ENCODE results near the gene CD99. TPM values are rescaled to one million over a fixed set of nuclear protein-coding genes. Genes with fewer than 3 reads are reported as not detected.

Gene CD99
- total and polyA plus RNA-seq, 4 donors: 49.9 to 165 (median 102) TPM

DNA sequence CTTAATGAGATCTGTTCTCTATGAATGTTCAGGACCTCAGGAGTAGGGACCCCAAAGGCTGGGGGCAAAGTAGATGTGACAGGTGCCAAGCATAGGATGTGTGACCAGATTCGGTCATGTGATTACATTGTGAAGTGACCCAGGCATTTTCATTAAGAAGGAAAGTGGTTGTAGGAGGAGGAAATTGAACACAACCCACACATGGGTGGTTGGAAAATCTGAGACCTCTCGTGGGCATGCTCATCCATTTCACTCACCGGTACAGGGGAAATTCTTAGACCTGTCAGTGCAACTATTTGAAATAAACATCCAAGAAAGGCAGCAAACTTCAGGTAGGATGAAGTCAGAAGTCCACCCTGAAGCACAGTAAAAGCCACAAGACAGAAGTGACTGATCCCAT is 43.5 kb upstream of the CD99 start:
- WGBS: 93% methylated on average over 3 of the region's 3 CpGs
- Histone ChIP-seq H3K4me3 (ENCODE audit: low read depth in 1 of 3, low read length in 3 of 3) (no peak overlapping the region), H3K4me1 (ENCODE audit: control insufficient read depth in 4 of 4, insufficient read depth in 4 of 4, low read length in 3 of 4) (no peaks in the 10 kb centered on the region), H3K9me3 (ENCODE audit: control insufficient read depth in 4 of 4, low read length in 3 of 4) (no peaks in the 10 kb centered on the region), H3K27me3 (ENCODE audit: control insufficient read depth in 4 of 4, insufficient read depth in 4 of 4, low read length in 3 of 4) (no peaks in the 10 kb centered on the region), H3K27ac (ENCODE audit: low read depth in 1 of 2, low read length in 2 of 2) (no peak overlapping the region), H3K9ac (ENCODE audit: low read depth in 1 of 2, low read length in 2 of 2) (no peak overlapping the region), H3K36me3 (ENCODE audit: control insufficient read depth in 4 of 4, insufficient read depth in 3 of 4, low read depth in 1 of 4, low read length in 3 of 4) (no peaks in the 10 kb centered on the region)
- TF ChIP-seq FOXA1 (IDR thresholded peaks at IDR 0.05) (no peak), NR2F2 (IDR thresholded peaks at IDR 0.05) (no peak), GABPA (IDR thresholded peaks at IDR 0.05 in 1 of 2, conservative IDR thresholded peaks at IDR 0.05 in 1 of 2) (no peak), RAD21 (IDR thresholded peaks at IDR 0.05) (no peak), JUND (IDR thresholded peaks at IDR 0.05) (no peak), SP1 (IDR thresholded peaks at IDR 0.05) (no peak), RXRA (IDR thresholded peaks at IDR 0.05) (no peak)
- TF ChIP-seq, protein P1, sequence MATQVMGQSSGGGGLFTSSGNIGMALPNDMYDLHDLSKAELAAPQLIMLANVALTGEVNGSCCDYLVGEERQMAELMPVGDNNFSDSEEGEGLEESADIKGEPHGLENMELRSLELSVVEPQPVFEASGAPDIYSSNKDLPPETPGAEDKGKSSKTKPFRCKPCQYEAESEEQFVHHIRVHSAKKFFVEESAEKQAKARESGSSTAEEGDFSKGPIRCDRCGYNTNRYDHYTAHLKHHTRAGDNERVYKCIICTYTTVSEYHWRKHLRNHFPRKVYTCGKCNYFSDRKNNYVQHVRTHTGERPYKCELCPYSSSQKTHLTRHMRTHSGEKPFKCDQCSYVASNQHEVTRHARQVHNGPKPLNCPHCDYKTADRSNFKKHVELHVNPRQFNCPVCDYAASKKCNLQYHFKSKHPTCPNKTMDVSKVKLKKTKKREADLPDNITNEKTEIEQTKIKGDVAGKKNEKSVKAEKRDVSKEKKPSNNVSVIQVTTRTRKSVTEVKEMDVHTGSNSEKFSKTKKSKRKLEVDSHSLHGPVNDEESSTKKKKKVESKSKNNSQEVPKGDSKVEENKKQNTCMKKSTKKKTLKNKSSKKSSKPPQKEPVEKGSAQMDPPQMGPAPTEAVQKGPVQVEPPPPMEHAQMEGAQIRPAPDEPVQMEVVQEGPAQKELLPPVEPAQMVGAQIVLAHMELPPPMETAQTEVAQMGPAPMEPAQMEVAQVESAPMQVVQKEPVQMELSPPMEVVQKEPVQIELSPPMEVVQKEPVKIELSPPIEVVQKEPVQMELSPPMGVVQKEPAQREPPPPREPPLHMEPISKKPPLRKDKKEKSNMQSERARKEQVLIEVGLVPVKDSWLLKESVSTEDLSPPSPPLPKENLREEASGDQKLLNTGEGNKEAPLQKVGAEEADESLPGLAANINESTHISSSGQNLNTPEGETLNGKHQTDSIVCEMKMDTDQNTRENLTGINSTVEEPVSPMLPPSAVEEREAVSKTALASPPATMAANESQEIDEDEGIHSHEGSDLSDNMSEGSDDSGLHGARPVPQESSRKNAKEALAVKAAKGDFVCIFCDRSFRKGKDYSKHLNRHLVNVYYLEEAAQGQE (IDR thresholded peaks at IDR 0.05): no peak
- DNase-seq (ENCODE audit: low spot score): no peak

DNA sequence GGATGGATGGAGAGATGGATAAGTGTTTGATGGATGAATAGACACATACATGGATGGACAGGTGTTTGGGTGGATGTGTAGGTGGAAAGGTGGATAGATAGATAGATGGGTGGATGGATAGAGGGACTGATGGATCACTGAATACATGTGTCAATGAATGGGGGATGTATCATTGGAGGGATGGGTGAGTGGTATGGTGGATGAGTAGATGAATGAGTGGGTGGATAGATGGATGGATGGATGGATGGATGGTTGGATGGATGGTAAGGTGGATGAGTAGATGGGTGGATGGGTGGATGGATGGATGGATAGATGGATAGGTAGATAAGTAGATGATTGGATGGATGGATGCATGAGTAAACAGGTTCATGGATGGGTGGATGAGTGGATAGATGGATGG is 41.1 kb upstream of the CD99 start:
- Histone ChIP-seq H3K27me3 (ENCODE audit: control insufficient read depth in 4 of 4, insufficient read depth in 4 of 4, low read length in 3 of 4) (no peaks in the 10 kb centered on the region), H3K4me3 (ENCODE audit: low read depth in 1 of 3, low read length in 3 of 3) (no peak overlapping the region), H3K27ac (ENCODE audit: low read depth in 1 of 2, low read length in 2 of 2) (no peak overlapping the region), H3K4me1 (ENCODE audit: control insufficient read depth in 4 of 4, insufficient read depth in 4 of 4, low read length in 3 of 4) (peaks cover 0 to 15% (median 7%) of the 10 kb centered on the region in 4 donors), H3K36me3 (ENCODE audit: control insufficient read depth in 4 of 4, insufficient read depth in 3 of 4, low read depth in 1 of 4, low read length in 3 of 4) (no peaks in the 10 kb centered on the region), H3K9ac (ENCODE audit: low read depth in 1 of 2, low read length in 2 of 2) (no peak overlapping the region), H3K9me3 (ENCODE audit: control insufficient read depth in 4 of 4, low read length in 3 of 4) (no peaks in the 10 kb centered on the region)
- TF ChIP-seq HNF4A (conservative IDR thresholded peaks at IDR 0.05): no peak
- TF ChIP-seq TAF1 (conservative IDR thresholded peaks at IDR 0.05): no peak
- TF ChIP-seq MAX (IDR thresholded peaks at IDR 0.05): no peak
- TF ChIP-seq, protein P2, sequence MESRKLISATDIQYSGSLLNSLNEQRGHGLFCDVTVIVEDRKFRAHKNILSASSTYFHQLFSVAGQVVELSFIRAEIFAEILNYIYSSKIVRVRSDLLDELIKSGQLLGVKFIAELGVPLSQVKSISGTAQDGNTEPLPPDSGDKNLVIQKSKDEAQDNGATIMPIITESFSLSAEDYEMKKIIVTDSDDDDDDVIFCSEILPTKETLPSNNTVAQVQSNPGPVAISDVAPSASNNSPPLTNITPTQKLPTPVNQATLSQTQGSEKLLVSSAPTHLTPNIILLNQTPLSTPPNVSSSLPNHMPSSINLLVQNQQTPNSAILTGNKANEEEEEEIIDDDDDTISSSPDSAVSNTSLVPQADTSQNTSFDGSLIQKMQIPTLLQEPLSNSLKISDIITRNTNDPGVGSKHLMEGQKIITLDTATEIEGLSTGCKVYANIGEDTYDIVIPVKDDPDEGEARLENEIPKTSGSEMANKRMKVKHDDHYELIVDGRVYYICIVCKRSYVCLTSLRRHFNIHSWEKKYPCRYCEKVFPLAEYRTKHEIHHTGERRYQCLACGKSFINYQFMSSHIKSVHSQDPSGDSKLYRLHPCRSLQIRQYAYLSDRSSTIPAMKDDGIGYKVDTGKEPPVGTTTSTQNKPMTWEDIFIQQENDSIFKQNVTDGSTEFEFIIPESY (IDR thresholded peaks at IDR 0.05): no peak
- TF ChIP-seq SP1 (IDR thresholded peaks at IDR 0.05): no peak
- no peak for TF ChIP-seq JUND (IDR thresholded peaks at IDR 0.05)
- no peak for TF ChIP-seq FOXA1 (IDR thresholded peaks at IDR 0.05)
- TF ChIP-seq, protein P3, sequence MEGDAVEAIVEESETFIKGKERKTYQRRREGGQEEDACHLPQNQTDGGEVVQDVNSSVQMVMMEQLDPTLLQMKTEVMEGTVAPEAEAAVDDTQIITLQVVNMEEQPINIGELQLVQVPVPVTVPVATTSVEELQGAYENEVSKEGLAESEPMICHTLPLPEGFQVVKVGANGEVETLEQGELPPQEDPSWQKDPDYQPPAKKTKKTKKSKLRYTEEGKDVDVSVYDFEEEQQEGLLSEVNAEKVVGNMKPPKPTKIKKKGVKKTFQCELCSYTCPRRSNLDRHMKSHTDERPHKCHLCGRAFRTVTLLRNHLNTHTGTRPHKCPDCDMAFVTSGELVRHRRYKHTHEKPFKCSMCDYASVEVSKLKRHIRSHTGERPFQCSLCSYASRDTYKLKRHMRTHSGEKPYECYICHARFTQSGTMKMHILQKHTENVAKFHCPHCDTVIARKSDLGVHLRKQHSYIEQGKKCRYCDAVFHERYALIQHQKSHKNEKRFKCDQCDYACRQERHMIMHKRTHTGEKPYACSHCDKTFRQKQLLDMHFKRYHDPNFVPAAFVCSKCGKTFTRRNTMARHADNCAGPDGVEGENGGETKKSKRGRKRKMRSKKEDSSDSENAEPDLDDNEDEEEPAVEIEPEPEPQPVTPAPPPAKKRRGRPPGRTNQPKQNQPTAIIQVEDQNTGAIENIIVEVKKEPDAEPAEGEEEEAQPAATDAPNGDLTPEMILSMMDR (IDR thresholded peaks at IDR 0.05; ENCODE audit: low read depth, low read length, missing input control): no peak
- no peak for TF ChIP-seq ATF3 (IDR thresholded peaks at IDR 0.05)
- TF ChIP-seq HNF4G (IDR thresholded peaks at IDR 0.05): no peak
- TF ChIP-seq, protein P1 (IDR thresholded peaks at IDR 0.05): no peak
- DNase-seq (ENCODE audit: low spot score): no peak

Data from liver (tissue), 9 donors.